Neutrophil (primary cell): ENCODE data around the gene MAL.

Experiments
- H3K27ac ChIP-seq: fragments of 200-600 bp; sonication (generic); 2 replicates; pipeline ENCODE4 v1.5.1; 2016; ENCODE audit warnings: mild to moderate bottlenecking, moderate library complexity
- H3K27me3 ChIP-seq: fragments of 200-600 bp; sonication (generic); 2 replicates; pipeline ENCODE4 v1.6.0; 2016; ENCODE audit warnings: mild to moderate bottlenecking
- H3K36me3 ChIP-seq: fragments of 200-600 bp; sonication (generic); 2 replicates; pipeline ENCODE4 v1.5.1; 2017
- H3K4me1 ChIP-seq, 2 experiments: fragments of 200-600 bp in 1 of 2; sonication (generic) in 1 of 2; 1 replicate in 1 of 2; 2 replicates in 1 of 2; pipeline versions ENCODE4 v1.5.1 to v1.6.1; 2013 to 2016; ENCODE audit warnings: low read depth in 1 of 2, low read length in 1 of 2, mild to moderate bottlenecking in 1 of 2, moderate library complexity in 1 of 2; ENCODE audit not compliant: control insufficient read depth in 1 of 2, insufficient read depth in 1 of 2
- H3K4me3 ChIP-seq, 2 experiments: fragments of 200-600 bp in 1 of 2; sonication (generic) in 1 of 2; 1 replicate in 1 of 2; 2 replicates in 1 of 2; pipeline ENCODE4 v1.5.1; 2013 to 2016; ENCODE audit warnings: low read depth in 1 of 2, low read length in 1 of 2, mild to moderate bottlenecking in 1 of 2, moderate library complexity in 1 of 2
- H3K9me3 ChIP-seq: fragments of 200-600 bp; sonication (generic); 2 replicates; pipeline ENCODE4 v1.5.1; 2016
- TF ChIP-seq, protein P1 (sequence below): fragments of 200-600 bp; sonication (generic); IDR thresholded peaks from 2 replicates; pipeline ENCODE4 v1.5.1; 2016; ENCODE audit warnings: antibody characterized with exemption

MAL gene

GRCh38 chr2:95056044-95056443 lies 30.5 kb downstream of the MAL start:
- H3K27ac ChIP-seq, result no peak overlapping the region
- no peaks in the 10 kb centered on the region for H3K4me1 ChIP-seq
- H3K27me3 ChIP-seq, result peaks cover 13% of the 10 kb centered on the region
- H3K36me3 ChIP-seq, result no peaks in the 10 kb centered on the region
- no peak overlapping the region for H3K4me3 ChIP-seq
- H3K9me3 ChIP-seq, result no peaks in the 10 kb centered on the region
- TF ChIP-seq, protein P1, sequence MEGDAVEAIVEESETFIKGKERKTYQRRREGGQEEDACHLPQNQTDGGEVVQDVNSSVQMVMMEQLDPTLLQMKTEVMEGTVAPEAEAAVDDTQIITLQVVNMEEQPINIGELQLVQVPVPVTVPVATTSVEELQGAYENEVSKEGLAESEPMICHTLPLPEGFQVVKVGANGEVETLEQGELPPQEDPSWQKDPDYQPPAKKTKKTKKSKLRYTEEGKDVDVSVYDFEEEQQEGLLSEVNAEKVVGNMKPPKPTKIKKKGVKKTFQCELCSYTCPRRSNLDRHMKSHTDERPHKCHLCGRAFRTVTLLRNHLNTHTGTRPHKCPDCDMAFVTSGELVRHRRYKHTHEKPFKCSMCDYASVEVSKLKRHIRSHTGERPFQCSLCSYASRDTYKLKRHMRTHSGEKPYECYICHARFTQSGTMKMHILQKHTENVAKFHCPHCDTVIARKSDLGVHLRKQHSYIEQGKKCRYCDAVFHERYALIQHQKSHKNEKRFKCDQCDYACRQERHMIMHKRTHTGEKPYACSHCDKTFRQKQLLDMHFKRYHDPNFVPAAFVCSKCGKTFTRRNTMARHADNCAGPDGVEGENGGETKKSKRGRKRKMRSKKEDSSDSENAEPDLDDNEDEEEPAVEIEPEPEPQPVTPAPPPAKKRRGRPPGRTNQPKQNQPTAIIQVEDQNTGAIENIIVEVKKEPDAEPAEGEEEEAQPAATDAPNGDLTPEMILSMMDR, result no peak

DNA sequence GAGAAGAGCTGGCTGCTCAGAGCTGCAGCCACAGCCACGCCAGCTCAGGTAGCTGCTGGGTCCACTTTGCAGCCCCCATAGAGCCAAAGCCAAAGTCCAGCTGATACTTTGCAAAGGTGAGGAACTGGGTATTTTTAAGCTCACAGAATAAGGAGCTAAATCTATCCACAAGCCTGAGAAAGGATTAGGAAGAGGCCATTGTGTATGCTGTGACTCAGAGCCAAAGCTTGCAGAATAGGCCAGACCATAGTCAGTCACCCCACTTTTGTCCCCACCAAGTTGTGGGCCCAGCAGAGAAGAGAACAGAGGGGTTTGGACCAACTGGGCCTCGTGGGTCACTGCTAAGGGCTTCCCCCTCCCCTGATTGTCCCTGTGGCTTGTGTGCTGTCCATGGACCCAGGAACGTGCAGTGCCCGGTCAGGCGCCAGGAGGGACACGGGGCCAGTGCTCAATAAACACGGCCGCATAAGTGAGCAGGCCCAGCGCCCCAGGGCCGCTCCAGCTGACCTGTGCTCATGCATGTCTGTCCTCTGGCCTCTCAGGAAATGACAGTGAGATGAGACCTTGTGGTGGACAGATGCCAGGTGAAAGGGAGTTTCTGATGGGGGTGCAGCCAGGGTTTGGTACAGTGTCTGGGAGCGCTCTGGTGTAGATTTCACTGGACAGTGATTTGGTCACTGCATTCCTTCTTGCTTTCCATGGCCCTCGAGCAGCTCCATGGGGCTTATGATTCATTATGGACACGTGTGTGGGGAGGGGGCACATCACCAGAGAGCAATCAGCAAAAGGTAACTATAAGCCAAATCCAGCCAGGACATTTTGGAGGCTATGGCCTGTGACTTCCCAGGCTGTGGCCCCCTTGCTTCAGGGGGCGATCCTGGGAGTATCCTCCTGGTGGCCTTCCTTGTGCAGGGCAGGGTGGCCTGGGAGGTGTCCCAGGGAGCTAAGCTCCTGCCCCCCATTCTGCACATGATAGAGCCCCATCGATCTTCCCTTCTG lies 31.3 kb downstream of the MAL start:
- Histone ChIP-seq H3K4me3 (no peak overlapping the region), H3K9me3 (no peaks in the 10 kb centered on the region), H3K4me1 (no peaks in the 10 kb centered on the region), H3K27ac (no peak overlapping the region), H3K27me3 (peaks cover 13% of the 10 kb centered on the region), H3K36me3 (no peaks in the 10 kb centered on the region)
- TF ChIP-seq, protein P1, result no peak

GRCh38 chr2:95057535-95058370 lies 32.2 kb downstream of the MAL start:
- no peaks in the 10 kb centered on the region for H3K4me1 ChIP-seq
- TF ChIP-seq, protein P1, result no peak
- H3K27me3 ChIP-seq, result peaks cover 13% of the 10 kb centered on the region
- no peak overlapping the region for H3K4me3 ChIP-seq
- no peaks in the 10 kb centered on the region for H3K36me3 ChIP-seq
- no peaks in the 10 kb centered on the region for H3K9me3 ChIP-seq
- no peak overlapping the region for H3K27ac ChIP-seq

GRCh38 chr2:95058466-95058988 lies 33.0 kb downstream of the MAL start:
- no peaks in the 10 kb centered on the region for H3K36me3 ChIP-seq
- TF ChIP-seq, protein P1, result no peak
- H3K9me3 ChIP-seq, result no peaks in the 10 kb centered on the region
- no peak overlapping the region for H3K4me3 ChIP-seq
- H3K27me3 ChIP-seq, result peaks cover 12% of the 10 kb centered on the region
- H3K27ac ChIP-seq, result no peak overlapping the region
- no peaks in the 10 kb centered on the region for H3K4me1 ChIP-seq

DNA sequence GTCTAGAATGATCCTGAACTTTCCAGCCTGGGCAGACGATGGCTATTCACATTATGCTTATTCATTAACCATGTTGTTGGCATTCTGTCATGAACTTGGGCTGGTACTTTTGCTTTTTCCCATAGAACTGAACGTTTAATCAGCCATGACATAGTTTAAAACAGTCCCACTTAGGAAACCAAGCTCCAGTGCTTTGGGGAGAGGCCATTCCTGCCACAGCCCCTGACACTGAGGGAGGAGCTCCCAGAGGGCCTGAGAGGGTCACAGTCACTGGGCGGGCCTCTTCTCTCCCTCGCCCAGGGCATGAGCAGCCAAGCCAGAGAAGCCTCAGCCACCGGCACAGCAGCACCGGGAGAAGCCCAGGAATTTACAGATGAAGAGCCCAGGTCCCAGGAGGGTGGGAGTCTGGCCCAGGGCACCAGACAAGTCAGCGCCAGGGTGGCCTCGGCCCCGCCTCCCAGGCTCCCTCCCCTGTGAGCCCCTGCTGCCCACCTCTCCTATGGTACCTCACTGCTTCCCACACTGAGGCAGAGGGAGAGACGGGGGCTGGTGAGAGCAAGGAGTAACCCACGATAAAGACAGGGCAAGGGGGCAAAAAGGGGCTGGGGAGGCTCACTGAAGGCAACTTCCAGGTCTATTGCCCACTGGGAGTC lies 33.6 kb downstream of the MAL start:
- no peak overlapping the region for H3K27ac ChIP-seq
- H3K4me3 ChIP-seq, result no peak overlapping the region
- H3K36me3 ChIP-seq, result no peaks in the 10 kb centered on the region
- H3K27me3 ChIP-seq, result peaks cover 6% of the 10 kb centered on the region
- H3K9me3 ChIP-seq, result no peaks in the 10 kb centered on the region
- no peaks in the 10 kb centered on the region for H3K4me1 ChIP-seq
- TF ChIP-seq, protein P1, result no peak
